VCaP (cell line): Measurements from ENCODE around the gene SHC4.
"Not testable (repeated sequence)": the region's sequence is repeated elsewhere in the genome, so short reads cannot be mapped to it uniquely, and the experiment has no call there.

Experiments
- H3K27ac ChIP-seq: fragments of 450-650 bp; 2 replicates; pipeline ENCODE4 v1.5.1; 2017
- TF ChIP-seq, protein P1 (sequence below): fragments of 450-650 bp; conservative IDR thresholded peaks from 2 replicates; pipeline ENCODE4 v1.5.1; 2017; ENCODE audit warnings: mild to moderate bottlenecking, moderate library complexity

The SHC4 gene

GRCh38 chr15:48978638-48979037 is 14.9 kb upstream of the SHC4 start:
- TF ChIP-seq, protein P1, sequence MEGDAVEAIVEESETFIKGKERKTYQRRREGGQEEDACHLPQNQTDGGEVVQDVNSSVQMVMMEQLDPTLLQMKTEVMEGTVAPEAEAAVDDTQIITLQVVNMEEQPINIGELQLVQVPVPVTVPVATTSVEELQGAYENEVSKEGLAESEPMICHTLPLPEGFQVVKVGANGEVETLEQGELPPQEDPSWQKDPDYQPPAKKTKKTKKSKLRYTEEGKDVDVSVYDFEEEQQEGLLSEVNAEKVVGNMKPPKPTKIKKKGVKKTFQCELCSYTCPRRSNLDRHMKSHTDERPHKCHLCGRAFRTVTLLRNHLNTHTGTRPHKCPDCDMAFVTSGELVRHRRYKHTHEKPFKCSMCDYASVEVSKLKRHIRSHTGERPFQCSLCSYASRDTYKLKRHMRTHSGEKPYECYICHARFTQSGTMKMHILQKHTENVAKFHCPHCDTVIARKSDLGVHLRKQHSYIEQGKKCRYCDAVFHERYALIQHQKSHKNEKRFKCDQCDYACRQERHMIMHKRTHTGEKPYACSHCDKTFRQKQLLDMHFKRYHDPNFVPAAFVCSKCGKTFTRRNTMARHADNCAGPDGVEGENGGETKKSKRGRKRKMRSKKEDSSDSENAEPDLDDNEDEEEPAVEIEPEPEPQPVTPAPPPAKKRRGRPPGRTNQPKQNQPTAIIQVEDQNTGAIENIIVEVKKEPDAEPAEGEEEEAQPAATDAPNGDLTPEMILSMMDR, result no peak
- peak overlapping the region; percentile 22 for H3K27ac ChIP-seq

- TF ChIP-seq, protein P1, result no peak
- H3K27ac ChIP-seq, result peak overlapping the region; percentile 70; the same call in 1 of the 2 replicates
Measured at GRCh38 chr15:48976444-48977088, 12.8 kb upstream of the SHC4 start.

GRCh38 chr15:48975472-48976419 is 12.0 kb upstream of the SHC4 start:
- peak overlapping the region; percentile 70 for H3K27ac ChIP-seq
- TF ChIP-seq, protein P1, result peak; percentile 98

DNA sequence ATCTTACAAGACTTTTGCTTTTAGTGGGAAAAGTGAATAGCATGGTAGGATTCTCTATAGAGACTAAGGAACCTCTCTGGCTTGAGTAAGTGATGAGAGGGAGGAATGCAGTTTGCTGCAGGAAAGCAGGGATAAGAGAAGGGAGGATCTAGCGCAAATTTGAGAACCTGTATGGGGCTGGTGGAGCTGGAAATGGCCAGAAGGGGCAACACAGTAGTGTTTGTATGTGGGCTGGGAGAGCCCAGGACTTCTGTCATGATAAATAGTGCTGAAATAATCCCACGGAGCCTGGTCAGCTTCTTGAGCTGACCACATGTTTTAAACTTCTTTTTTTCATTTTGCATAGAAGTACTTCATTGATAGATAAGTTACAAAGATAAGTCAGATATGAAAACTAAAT is 11.2 kb upstream of the SHC4 start:
- peak overlapping the region; percentile 70 for H3K27ac ChIP-seq
- TF ChIP-seq, protein P1, result no peak

DNA sequence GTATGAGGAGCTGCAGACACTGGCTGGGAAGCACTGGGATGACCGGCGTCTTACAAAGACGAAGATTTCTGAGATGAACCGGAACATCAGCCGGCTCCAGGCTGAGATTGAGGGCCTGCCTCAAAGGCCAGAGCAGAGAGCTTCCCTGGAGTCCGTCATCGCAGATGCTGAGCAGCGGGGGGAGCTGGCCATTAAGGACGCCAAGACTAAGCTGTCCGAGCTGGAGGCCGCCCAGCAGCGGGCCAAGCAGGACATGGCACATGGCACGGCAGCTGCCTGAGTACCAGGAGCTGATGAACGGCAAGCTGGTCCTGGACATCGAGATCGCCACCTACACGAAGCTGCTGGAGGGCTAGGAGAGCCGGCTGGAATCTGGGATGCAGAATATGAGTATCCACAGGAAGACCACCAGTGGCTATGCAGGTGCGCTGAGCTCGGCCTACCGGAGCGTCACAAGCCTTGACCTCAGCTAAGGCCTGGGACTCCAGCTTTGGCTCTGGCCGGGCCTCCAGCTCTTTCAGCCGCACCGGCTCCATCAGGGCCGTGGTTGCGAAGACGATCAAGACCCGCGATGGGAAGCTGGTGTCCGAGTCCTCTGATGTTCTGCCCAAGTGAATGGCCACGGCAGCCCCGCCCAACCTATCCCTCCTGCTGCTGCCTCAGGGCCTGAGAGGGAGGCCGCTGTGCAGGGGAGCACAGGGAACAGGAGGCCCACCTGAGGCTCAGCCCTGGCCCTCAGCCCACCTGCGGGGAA is 9.2 kb upstream of the SHC4 start:
- H3K27ac ChIP-seq, result no peak overlapping the region
- TF ChIP-seq, protein P1, result no peak

- H3K27ac ChIP-seq, result not testable (repeated sequence)
Measured at GRCh38 chr15:48970926-48971325, 7.2 kb upstream of the SHC4 start.

GRCh38 chr15:48968066-48968465 is 4.3 kb upstream of the SHC4 start:
- H3K27ac ChIP-seq, result no peak overlapping the region
- TF ChIP-seq, protein P1, result no peak
